Transverse colon (tissue), 4 donors: ENCODE measurements around the gene VPS35L. TPM values are rescaled to one million over a fixed set of nuclear protein-coding genes. Genes with fewer than 3 reads are reported as not detected.
"Not testable (repeated sequence)": the region's sequence is repeated elsewhere in the genome, so short reads cannot be mapped to it uniquely, and the experiment has no call there.

Experiments
- DNase-seq: peaks from one replicate; pipeline ENCODE4 v3.0.0-alpha.2; 2019
- H3K27ac ChIP-seq, 4 donors: fragments of 200-600 bp; sonication (generic); 2 replicates each; pipeline ENCODE4 v1.5.1; 2016 to 2018; ENCODE audit warnings: inconsistent platforms in 4 of 4
- H3K27me3 ChIP-seq: fragments of 200-600 bp; sonication (generic); 2 replicates; pipeline ENCODE4 v1.5.1; 2017; ENCODE audit warnings: inconsistent platforms
- H3K36me3 ChIP-seq, 4 donors: fragments of 200-600 bp; sonication (generic); 2 replicates each; pipeline ENCODE4 v1.5.1; 2017 to 2019; ENCODE audit warnings: inconsistent platforms in 4 of 4
- H3K4me1 ChIP-seq, 4 donors: fragments of 200-600 bp; sonication (generic); 2 replicates each; pipeline ENCODE4 v1.5.1; 2017 to 2020; ENCODE audit warnings: inconsistent platforms in 4 of 4
- H3K4me3 ChIP-seq, 4 donors: fragments of 200-600 bp; sonication (generic); 1 replicate in 1 of 4; 2 replicates in 3 of 4; pipeline versions ENCODE4 v1.5.1 to v1.6.1; 2017 to 2019; ENCODE audit warnings: inconsistent platforms in 4 of 4
- H3K9me3 ChIP-seq, 2 donors: fragments of 200-600 bp; sonication (generic); 2 replicates each; pipeline ENCODE4 v1.5.1; 2017 to 2019; ENCODE audit warnings: inconsistent platforms in 2 of 2
- CTCF ChIP-seq, 5 experiments: fragments of 200-600 bp in 3 of 5; fragments of 450-650 bp in 2 of 5; sonication (generic) in 3 of 5; IDR thresholded peaks; 1 replicate in 2 of 5; 2 replicates in 3 of 5; pipeline ENCODE4 v1.5.1; 2016 to 2017; ENCODE audit warnings: antibody characterized with exemption in 5 of 5, inconsistent platforms in 3 of 5, mild to moderate bottlenecking in 2 of 5, moderate library complexity in 1 of 5
- EP300 ChIP-seq: sonication (generic); formaldehyde crosslinking; IDR thresholded peaks from one replicate; pipeline ENCODE4 v1.6.1; 2017; ENCODE audit warnings: antibody characterized with exemption, low read depth
- POLR2A ChIP-seq: fragments of 450-650 bp; IDR thresholded peaks from one replicate; pipeline ENCODE4 v1.6.1; 2016; ENCODE audit warnings: antibody characterized with exemption, mild to moderate bottlenecking, moderate library complexity
- POLR2AphosphoS5 ChIP-seq, 3 donors: sonication (generic); formaldehyde crosslinking; IDR thresholded peaks; one replicate each; pipeline ENCODE4 v1.6.1; 2016; ENCODE audit warnings: antibody characterized with exemption in 3 of 3
- WGBS, 2 donors: methylation state at CpG; one replicate each; pipeline ENCODE4 v1.1.5; 2018; ENCODE audit warnings: low coverage in 1 of 2; 5-methylcytosine and 5-hydroxymethylcytosine counted together
- in situ Hi-C, 4 donors: fragments of 200-750 bp; cut with MboI; loops; one replicate each; pipeline versions ENCODE4 v1.15.0 to v1.15.1; 2017; ENCODE audit warnings: low sequenced_read_pairs in 3 of 4, low pct_ligation_motif_present in 1 of 4, low pct_unique_long_range_greater_than_20kb in 1 of 4
- intact Hi-C: fragments of 100-400 bp; cut with DNase I; formaldehyde crosslinking; loops from one replicate; pipeline ENCODE4 v1.15.1; 2023; ENCODE audit warnings: low total_unique reads
- total RNA-seq, 4 donors: library from RNA; depleted of rRNA; stranded (reverse); fragments of >200 nt; gene quantifications; one replicate each; pipeline ENCODE4 v1.1.0, GENCODE V29; 2016

Gene VPS35L
- total RNA-seq, 4 donors from 2014 or later: 40.0 to 89.8 (median 51.5) TPM

GRCh38 chr16:19677402-19677801 lies 121.9 kb downstream of the VPS35L start:
- H3K36me3 ChIP-seq: peaks cover 0 to 3% (median 0%) of the 10 kb centered on the region in 4 donors
- H3K27me3 ChIP-seq: no peaks in the 10 kb centered on the region
- in situ Hi-C loops: loop anchor here in 1 of 4 donors (25.0 kb wide), 1 partner anchor 90 kb away; no protein-coding TSS in a partner anchor
- no peak overlapping the region for H3K4me3 ChIP-seq
- no peak for DNase-seq
- no peak for TF ChIP-seq POLR2A
- no peak for TF ChIP-seq POLR2AphosphoS5 (IDR thresholded peaks at IDR 0.05)
- TF ChIP-seq CTCF (IDR thresholded peaks at IDR 0.05): no peak
- no peak for TF ChIP-seq EP300
- no peaks in the 10 kb centered on the region for H3K4me1 ChIP-seq
- 76 to 93% methylated on average over 2 to 7 of the region's 7 CpGs for WGBS, 2 donors
- no peak overlapping the region for H3K27ac ChIP-seq
- no peaks in the 10 kb centered on the region for H3K9me3 ChIP-seq
- intact Hi-C loops: no loop called here

- in situ Hi-C loops (loop anchor here in 1 of 4 donors (25.0 kb wide), 1 partner anchor 92 kb away; no protein-coding TSS in a partner anchor), intact Hi-C loops (no loop called here)
- Histone ChIP-seq H3K9me3 (no peaks in the 10 kb centered on the region), H3K27ac (no peak overlapping the region), H3K36me3 (peaks cover 0 to 16% (median 7%) of the 10 kb centered on the region in 4 donors), H3K27me3 (no peaks in the 10 kb centered on the region), H3K4me3 (no peak overlapping the region), H3K4me1 (no peaks in the 10 kb centered on the region)
- WGBS, 2 donors: 88 to 93% methylated on average over 5 to 7 of the region's 7 CpGs
- DNase-seq: no peak
- TF ChIP-seq CTCF (IDR thresholded peaks at IDR 0.05) (no peak), EP300 (no peak), POLR2AphosphoS5 (IDR thresholded peaks at IDR 0.05) (no peak), POLR2A (no peak)
Observed at GRCh38 chr16:19678804-19679203, 123.3 kb downstream of the VPS35L start.

- 88 to 95% methylated on average over 1 to 6 of the region's 6 CpGs for WGBS, 2 donors
- H3K4me1 ChIP-seq, DNase-seq, intact Hi-C loops, H3K4me3 ChIP-seq, H3K9me3 ChIP-seq, H3K27ac ChIP-seq, H3K27me3 ChIP-seq: not testable (repeated sequence)
- peaks cover 0 to 20% (median 9%) of the 10 kb centered on the region in 4 donors for H3K36me3 ChIP-seq
- in situ Hi-C loops: loop anchor here in 1 of 4 donors (25.0 kb wide), 1 partner anchor 92 kb away; no protein-coding TSS in a partner anchor
Observed at GRCh38 chr16:19679281-19679680, 123.8 kb downstream of the VPS35L start.

- Histone ChIP-seq H3K27ac (no peak overlapping the region), H3K27me3 (no peaks in the 10 kb centered on the region), H3K4me1 (no peaks in the 10 kb centered on the region), H3K9me3 (no peaks in the 10 kb centered on the region), H3K36me3 (peaks cover 0 to 36% (median 15%) of the 10 kb centered on the region in 4 donors), H3K4me3 (no peak overlapping the region)
- in situ Hi-C loops: loop anchor here in 1 of 4 donors (25.0 kb wide), 1 partner anchor 94 kb away; no protein-coding TSS in a partner anchor
- WGBS, 2 donors: 64 to 74% methylated on average over 3 to 6 of the region's 6 CpGs
- DNase-seq: no peak
- intact Hi-C loops: no loop called here
- TF ChIP-seq POLR2AphosphoS5 (IDR thresholded peaks at IDR 0.05) (no peak), EP300 (no peak), CTCF (IDR thresholded peaks at IDR 0.05) (no peak), POLR2A (no peak)
Observed at GRCh38 chr16:19680881-19681340, 125.4 kb downstream of the VPS35L start.

GRCh38 chr16:19681637-19682036 lies 126.1 kb downstream of the VPS35L start:
- DNase-seq: no peak
- Histone ChIP-seq H3K36me3 (peaks cover 0 to 39% (median 15%) of the 10 kb centered on the region in 4 donors), H3K27me3 (no peaks in the 10 kb centered on the region), H3K27ac (no peak overlapping the region), H3K4me3 (no peak overlapping the region), H3K9me3 (no peaks in the 10 kb centered on the region), H3K4me1 (no peaks in the 10 kb centered on the region)
- in situ Hi-C loops: loop anchor here in 1 of 4 donors (25.0 kb wide), 1 partner anchor 94 kb away; no protein-coding TSS in a partner anchor
- intact Hi-C loops: no loop called here
- WGBS, 2 donors: 94 to 99% methylated on average over 7 to 12 of the region's 12 CpGs
- TF ChIP-seq POLR2AphosphoS5 (IDR thresholded peaks at IDR 0.05) (no peak), EP300 (no peak), CTCF (IDR thresholded peaks at IDR 0.05) (no peak)
